ENCODE data around the gene DDX4.

The DDX4 gene

DNA sequence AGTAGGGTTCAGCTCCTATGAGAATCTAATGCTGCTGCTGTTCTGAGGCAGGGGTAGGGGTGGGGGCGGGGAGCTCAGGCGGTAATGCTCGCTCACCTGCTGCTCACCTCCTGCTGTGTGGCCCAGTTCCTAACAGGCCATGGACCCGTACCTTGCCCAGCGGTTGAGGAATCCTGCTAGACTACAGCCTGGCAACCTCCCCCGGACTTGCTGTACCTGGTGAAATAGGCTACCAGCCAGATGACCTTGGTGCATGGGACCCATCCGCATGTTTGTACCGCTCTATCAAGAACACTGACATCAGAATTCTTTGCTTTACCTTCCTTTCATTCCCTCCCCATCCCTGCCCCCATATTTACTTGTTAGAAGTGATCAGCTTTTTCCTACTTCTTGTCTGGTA, 128.6 kb downstream of the DDX4 start:
- TF ChIP-seq, protein P1, sequence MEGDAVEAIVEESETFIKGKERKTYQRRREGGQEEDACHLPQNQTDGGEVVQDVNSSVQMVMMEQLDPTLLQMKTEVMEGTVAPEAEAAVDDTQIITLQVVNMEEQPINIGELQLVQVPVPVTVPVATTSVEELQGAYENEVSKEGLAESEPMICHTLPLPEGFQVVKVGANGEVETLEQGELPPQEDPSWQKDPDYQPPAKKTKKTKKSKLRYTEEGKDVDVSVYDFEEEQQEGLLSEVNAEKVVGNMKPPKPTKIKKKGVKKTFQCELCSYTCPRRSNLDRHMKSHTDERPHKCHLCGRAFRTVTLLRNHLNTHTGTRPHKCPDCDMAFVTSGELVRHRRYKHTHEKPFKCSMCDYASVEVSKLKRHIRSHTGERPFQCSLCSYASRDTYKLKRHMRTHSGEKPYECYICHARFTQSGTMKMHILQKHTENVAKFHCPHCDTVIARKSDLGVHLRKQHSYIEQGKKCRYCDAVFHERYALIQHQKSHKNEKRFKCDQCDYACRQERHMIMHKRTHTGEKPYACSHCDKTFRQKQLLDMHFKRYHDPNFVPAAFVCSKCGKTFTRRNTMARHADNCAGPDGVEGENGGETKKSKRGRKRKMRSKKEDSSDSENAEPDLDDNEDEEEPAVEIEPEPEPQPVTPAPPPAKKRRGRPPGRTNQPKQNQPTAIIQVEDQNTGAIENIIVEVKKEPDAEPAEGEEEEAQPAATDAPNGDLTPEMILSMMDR (IDR thresholded peaks at IDR 0.05), result no peak
- TF ChIP-seq ZFX (IDR thresholded peaks at IDR 0.05; ENCODE audit: borderline replicate concordance), result no peak
- H3K27ac ChIP-seq, result no peak overlapping the region

Data from 22Rv1 (cell line).